BE2C (cell line): ENCODE data around the gene ATP8A1.

Experiments
- DNase-seq: peaks from one replicate; pipeline ENCODE4 v3.0.0-alpha.2; 2020
- H3K27me3 ChIP-seq: fragments of 250-450 bp; sonication (Bioruptor Pico); 2 replicates; pipeline ENCODE4 v1.5.1; 2020; ENCODE audit warnings: mild to moderate bottlenecking
- H3K36me3 ChIP-seq: fragments of 250-450 bp; sonication (Bioruptor Pico); 2 replicates; pipeline ENCODE4 v1.5.1; 2020; ENCODE audit warnings: mild to moderate bottlenecking
- H3K4me1 ChIP-seq: fragments of 250-450 bp; sonication (Bioruptor Pico); 2 replicates; pipeline ENCODE4 v1.5.1; 2020
- H3K4me3 ChIP-seq: 2 replicates; pipeline ENCODE4 v1.5.1; 2011; ENCODE audit warnings: low read depth, low read length
- H3K9me3 ChIP-seq: fragments of 250-450 bp; sonication (Bioruptor Pico); 2 replicates; pipeline ENCODE4 v1.5.1; 2020
- CTCF ChIP-seq: IDR thresholded peaks from 2 replicates; pipeline ENCODE4 v1.5.1; 2012; ENCODE audit warnings: mild to moderate bottlenecking, low read depth, low read length

Gene ATP8A1

GRCh38 chr4:42637104-42637503, 19.8 kb downstream of the ATP8A1 start:
- no peak for TF ChIP-seq CTCF
- H3K9me3 ChIP-seq, result no peaks in the 10 kb centered on the region
- H3K4me1 ChIP-seq, result peaks cover 14% of the 10 kb centered on the region
- H3K36me3 ChIP-seq, result no peaks in the 10 kb centered on the region
- DNase-seq, result no peak
- no peak overlapping the region for H3K4me3 ChIP-seq
- H3K27me3 ChIP-seq, result no peaks in the 10 kb centered on the region

GRCh38 chr4:42636645-42636949, 20.3 kb downstream of the ATP8A1 start:
- H3K36me3 ChIP-seq, result no peaks in the 10 kb centered on the region
- DNase-seq, result peak; percentile 20
- H3K4me1 ChIP-seq, result peaks cover 11% of the 10 kb centered on the region
- H3K9me3 ChIP-seq, result no peaks in the 10 kb centered on the region
- no peaks in the 10 kb centered on the region for H3K27me3 ChIP-seq
- TF ChIP-seq CTCF, result no peak
- no peak overlapping the region for H3K4me3 ChIP-seq

- TF ChIP-seq CTCF, result no peak
- H3K9me3 ChIP-seq, result no peaks in the 10 kb centered on the region
- no peak for DNase-seq
- no peaks in the 10 kb centered on the region for H3K36me3 ChIP-seq
- peaks cover 13% of the 10 kb centered on the region for H3K4me1 ChIP-seq
- H3K4me3 ChIP-seq, result no peak overlapping the region
- H3K27me3 ChIP-seq, result no peaks in the 10 kb centered on the region
Observed at GRCh38 chr4:42633605-42634388, 23.1 kb downstream of the ATP8A1 start.

GRCh38 chr4:42632653-42633382, 24.1 kb downstream of the ATP8A1 start:
- no peaks in the 10 kb centered on the region for H3K9me3 ChIP-seq
- no peak overlapping the region for H3K4me3 ChIP-seq
- H3K36me3 ChIP-seq, result no peaks in the 10 kb centered on the region
- H3K27me3 ChIP-seq, result no peaks in the 10 kb centered on the region
- no peak for TF ChIP-seq CTCF
- DNase-seq, result no peak
- H3K4me1 ChIP-seq, result peaks cover 18% of the 10 kb centered on the region

- no peaks in the 10 kb centered on the region for H3K27me3 ChIP-seq
- peaks cover 18% of the 10 kb centered on the region for H3K4me1 ChIP-seq
- no peaks in the 10 kb centered on the region for H3K36me3 ChIP-seq
- no peak for DNase-seq
- H3K9me3 ChIP-seq, result no peaks in the 10 kb centered on the region
- no peak overlapping the region for H3K4me3 ChIP-seq
- TF ChIP-seq CTCF, result no peak
Observed at GRCh38 chr4:42630908-42631307, 26.0 kb downstream of the ATP8A1 start.

GRCh38 chr4:42628740-42629139, 28.2 kb downstream of the ATP8A1 start:
- Histone ChIP-seq H3K27me3 (no peaks in the 10 kb centered on the region), H3K4me1 (peaks cover 13% of the 10 kb centered on the region), H3K9me3 (no peaks in the 10 kb centered on the region), H3K36me3 (peaks cover 2% of the 10 kb centered on the region), H3K4me3 (no peak overlapping the region)
- no peak for DNase-seq
- TF ChIP-seq CTCF, result no peak
